Suprapubic skin (tissue), 4 donors: ENCODE results near the gene KCNAB2. TPM values are rescaled to one million over a fixed set of nuclear protein-coding genes. Genes with fewer than 3 reads are reported as not detected.

Experiments
- DNase-seq, 2 donors: peaks; one replicate each; pipeline ENCODE4 v3.0.0-alpha.2; 2019; ENCODE audit warnings: low spot score in 2 of 2
- H3K27ac ChIP-seq: fragments of 200-600 bp; sonication (generic); one replicate; pipeline ENCODE4 v1.5.1; 2019
- H3K27me3 ChIP-seq: fragments of 200-600 bp; sonication (generic); one replicate; pipeline ENCODE4 v1.5.1; 2019
- H3K36me3 ChIP-seq: fragments of 200-600 bp; sonication (generic); one replicate; pipeline ENCODE4 v1.5.1; 2019
- H3K4me1 ChIP-seq: fragments of 200-600 bp; sonication (generic); one replicate; pipeline ENCODE4 v1.5.1; 2019
- H3K4me3 ChIP-seq: fragments of 200-600 bp; sonication (generic); one replicate; pipeline ENCODE4 v1.5.1; 2019; ENCODE audit warnings: mild to moderate bottlenecking
- H3K9me3 ChIP-seq: fragments of 200-600 bp; sonication (generic); one replicate; pipeline ENCODE4 v1.5.1; 2019
- EP300 ChIP-seq: sonication (generic); formaldehyde crosslinking; IDR thresholded peaks from one replicate; pipeline ENCODE4 v1.6.1; 2017; ENCODE audit warnings: antibody characterized with exemption
- POLR2A ChIP-seq, 2 donors: fragments of 450-650 bp; IDR thresholded peaks; one replicate each; pipeline ENCODE4 v1.6.1; 2017; ENCODE audit warnings: antibody characterized with exemption in 2 of 2, mild to moderate bottlenecking in 2 of 2, moderate library complexity in 2 of 2
- POLR2AphosphoS5 ChIP-seq, 3 donors: sonication (generic); formaldehyde crosslinking; IDR thresholded peaks; one replicate each; pipeline ENCODE4 v1.6.1; 2017; ENCODE audit warnings: antibody characterized with exemption in 3 of 3
- WGBS: methylation state at CpG from one replicate; pipeline ENCODE4 v1.1.5; 2018; 5-methylcytosine and 5-hydroxymethylcytosine counted together
- total RNA-seq, 4 donors: library from RNA; depleted of rRNA; stranded (reverse); fragments of >200 nt; gene quantifications; one replicate each; pipeline ENCODE4 v1.1.0, GENCODE V29; 2016
- TF ChIP-seq, protein P1 (sequence below), 2 donors: fragments of 200-600 bp in 1 of 2; fragments of 450-650 bp in 1 of 2; sonication (generic) in 1 of 2; IDR thresholded peaks; one replicate each; pipeline ENCODE4 v1.5.1; 2016 to 2019; ENCODE audit warnings: antibody characterized with exemption in 2 of 2, mild to moderate bottlenecking in 1 of 2, moderate library complexity in 1 of 2

KCNAB2 gene
- total RNA-seq, 4 donors from 2014 or later, result 13.3 to 17.5 (median 16.2) TPM

DNA sequence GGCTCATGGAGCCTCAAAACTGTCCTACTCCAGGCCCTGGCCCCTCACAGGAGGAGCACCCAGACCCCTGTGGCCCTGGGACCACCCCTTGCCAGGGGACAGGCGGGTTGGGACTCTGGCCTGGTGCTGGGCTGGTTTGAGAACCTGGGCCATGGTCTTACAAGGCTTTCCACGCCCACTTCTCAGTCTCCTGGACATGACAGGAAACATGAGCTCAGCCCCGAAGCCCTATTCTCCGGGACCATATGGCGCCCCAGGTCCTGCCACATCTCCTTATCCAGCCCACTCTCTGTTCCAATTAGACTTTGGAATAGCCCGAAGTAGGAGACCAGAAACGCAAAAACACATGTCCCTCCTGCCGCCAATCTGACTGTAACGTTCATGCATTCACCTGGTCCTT, 47.9 kb downstream of the KCNAB2 start:
- no peaks in the 10 kb centered on the region for H3K36me3 ChIP-seq
- 87% methylated on average over 8 of the region's 9 CpGs for WGBS
- H3K9me3 ChIP-seq, result no peaks in the 10 kb centered on the region
- TF ChIP-seq POLR2A (IDR thresholded peaks at IDR 0.05), result no peak
- TF ChIP-seq, protein P1, sequence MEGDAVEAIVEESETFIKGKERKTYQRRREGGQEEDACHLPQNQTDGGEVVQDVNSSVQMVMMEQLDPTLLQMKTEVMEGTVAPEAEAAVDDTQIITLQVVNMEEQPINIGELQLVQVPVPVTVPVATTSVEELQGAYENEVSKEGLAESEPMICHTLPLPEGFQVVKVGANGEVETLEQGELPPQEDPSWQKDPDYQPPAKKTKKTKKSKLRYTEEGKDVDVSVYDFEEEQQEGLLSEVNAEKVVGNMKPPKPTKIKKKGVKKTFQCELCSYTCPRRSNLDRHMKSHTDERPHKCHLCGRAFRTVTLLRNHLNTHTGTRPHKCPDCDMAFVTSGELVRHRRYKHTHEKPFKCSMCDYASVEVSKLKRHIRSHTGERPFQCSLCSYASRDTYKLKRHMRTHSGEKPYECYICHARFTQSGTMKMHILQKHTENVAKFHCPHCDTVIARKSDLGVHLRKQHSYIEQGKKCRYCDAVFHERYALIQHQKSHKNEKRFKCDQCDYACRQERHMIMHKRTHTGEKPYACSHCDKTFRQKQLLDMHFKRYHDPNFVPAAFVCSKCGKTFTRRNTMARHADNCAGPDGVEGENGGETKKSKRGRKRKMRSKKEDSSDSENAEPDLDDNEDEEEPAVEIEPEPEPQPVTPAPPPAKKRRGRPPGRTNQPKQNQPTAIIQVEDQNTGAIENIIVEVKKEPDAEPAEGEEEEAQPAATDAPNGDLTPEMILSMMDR (IDR thresholded peaks at IDR 0.05), result no peak
- no peak for TF ChIP-seq POLR2AphosphoS5 (IDR thresholded peaks at IDR 0.05)
- no peak for TF ChIP-seq EP300
- H3K4me1 ChIP-seq, result no peaks in the 10 kb centered on the region
- no peak overlapping the region for H3K4me3 ChIP-seq
- DNase-seq, result no peak
- no peak overlapping the region for H3K27ac ChIP-seq
- no peaks in the 10 kb centered on the region for H3K27me3 ChIP-seq

DNA sequence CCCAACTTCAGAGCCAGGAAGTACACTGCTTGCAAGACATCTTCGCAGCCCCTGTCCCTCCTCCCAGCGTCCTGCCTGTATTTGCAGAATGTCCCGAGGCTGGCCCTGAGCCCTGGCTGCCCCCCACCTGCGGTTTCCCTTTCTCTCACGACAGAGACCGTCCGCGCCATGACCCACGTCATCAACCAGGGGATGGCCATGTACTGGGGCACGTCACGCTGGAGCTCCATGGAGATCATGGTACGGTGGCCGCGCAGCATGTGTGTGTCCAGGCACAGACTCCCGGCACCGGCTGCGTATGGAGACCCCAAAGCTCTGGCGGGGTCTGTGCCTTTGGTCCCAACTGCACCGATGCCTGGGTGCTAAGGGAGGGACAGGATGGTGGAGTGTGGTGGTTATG, 48.6 kb downstream of the KCNAB2 start:
- H3K4me1 ChIP-seq, result no peaks in the 10 kb centered on the region
- H3K9me3 ChIP-seq, result no peaks in the 10 kb centered on the region
- H3K27me3 ChIP-seq, result no peaks in the 10 kb centered on the region
- H3K4me3 ChIP-seq, result no peak overlapping the region
- no peak for DNase-seq
- TF ChIP-seq POLR2A (IDR thresholded peaks at IDR 0.05), result no peak
- H3K36me3 ChIP-seq, result no peaks in the 10 kb centered on the region
- H3K27ac ChIP-seq, result no peak overlapping the region
- WGBS, result 98% methylated on average over 19 of the region's 19 CpGs

DNA sequence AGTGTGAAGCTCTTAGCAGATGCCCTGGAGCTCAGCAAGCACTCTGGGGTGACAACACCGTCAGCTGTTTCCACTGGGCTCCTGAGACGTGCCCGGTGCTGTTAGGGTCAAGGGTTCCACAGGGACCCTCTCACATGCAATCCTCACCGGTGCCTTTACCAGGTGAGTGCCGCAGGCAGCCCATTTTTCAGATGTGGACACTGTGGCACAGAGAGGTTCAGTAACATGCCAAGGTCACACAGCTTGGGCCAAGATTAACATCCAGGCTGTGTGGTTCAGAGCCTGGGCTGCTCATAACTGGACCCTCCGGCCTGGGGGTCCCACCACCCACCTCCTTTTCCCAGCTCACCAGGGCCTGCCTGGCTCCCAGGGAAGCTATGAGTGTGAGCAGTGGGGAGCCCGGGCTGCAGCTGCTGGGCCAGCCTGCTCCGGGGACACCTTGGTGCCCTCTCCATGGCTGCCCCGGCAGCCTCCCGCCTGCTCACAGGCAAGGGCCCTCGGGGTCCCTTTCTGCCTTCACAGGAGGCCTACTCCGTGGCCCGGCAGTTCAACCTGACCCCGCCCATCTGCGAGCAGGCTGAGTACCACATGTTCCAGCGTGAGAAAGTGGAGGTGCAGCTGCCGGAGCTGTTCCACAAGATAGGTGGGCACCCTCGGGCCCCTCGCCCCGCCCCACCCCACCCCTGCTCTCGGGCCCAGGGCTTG, 49.3 kb downstream of the KCNAB2 start:
- Histone ChIP-seq H3K27me3 (peaks cover under 1% of the 10 kb centered on the region), H3K36me3 (no peaks in the 10 kb centered on the region), H3K27ac (no peak overlapping the region), H3K9me3 (no peaks in the 10 kb centered on the region), H3K4me1 (no peaks in the 10 kb centered on the region), H3K4me3 (no peak overlapping the region)
- no peak for TF ChIP-seq EP300
- WGBS, result 95% methylated on average over 5 of the region's 21 CpGs
- no peak for DNase-seq

DNA sequence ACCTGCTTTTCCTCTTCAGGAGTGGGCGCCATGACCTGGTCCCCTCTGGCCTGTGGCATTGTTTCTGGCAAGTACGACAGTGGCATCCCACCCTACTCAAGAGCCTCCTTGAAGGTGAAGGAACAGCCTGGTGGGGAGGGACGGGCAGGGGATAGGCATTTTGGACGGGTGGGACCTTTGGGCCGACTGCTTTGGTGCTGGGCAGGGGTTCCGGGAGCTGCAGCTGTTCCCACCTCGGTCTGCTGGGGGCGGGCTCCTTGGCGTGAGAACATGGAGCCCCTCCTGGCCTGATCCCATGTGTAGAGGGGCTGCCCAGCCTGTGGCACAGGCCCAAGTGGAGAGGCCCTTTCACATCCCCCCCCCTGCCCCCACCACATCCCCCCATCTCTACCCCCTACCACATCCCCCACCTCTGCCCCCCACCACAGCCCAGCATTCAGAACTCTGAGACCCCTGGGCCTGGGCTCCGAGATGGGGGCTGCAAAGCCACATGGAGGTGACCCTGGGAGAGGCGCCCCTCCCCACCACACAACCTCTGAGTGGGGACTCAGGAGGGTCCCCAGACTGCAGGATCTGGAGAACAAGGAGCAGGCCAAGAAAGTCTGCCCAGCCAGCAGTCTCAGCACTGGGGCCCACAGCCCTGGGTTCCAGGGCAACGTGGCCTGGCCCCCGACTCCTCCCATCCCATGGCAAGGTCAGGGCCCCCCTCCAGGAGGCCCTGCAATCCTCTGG, 50.0 kb downstream of the KCNAB2 start:
- TF ChIP-seq POLR2AphosphoS5 (IDR thresholded peaks at IDR 0.05) (no peak), POLR2A (IDR thresholded peaks at IDR 0.05) (no peak), EP300 (no peak)
- TF ChIP-seq, protein P1 (IDR thresholded peaks at IDR 0.05), result no peak
- H3K4me1 ChIP-seq, result no peaks in the 10 kb centered on the region
- peaks cover 7% of the 10 kb centered on the region for H3K27me3 ChIP-seq
- no peaks in the 10 kb centered on the region for H3K9me3 ChIP-seq
- H3K27ac ChIP-seq, result no peak overlapping the region
- DNase-seq, result no peak
- no peak overlapping the region for H3K4me3 ChIP-seq
- no CpG with 5 or more reads among the region's 13 CpGs for WGBS
- H3K36me3 ChIP-seq, result no peaks in the 10 kb centered on the region

DNA sequence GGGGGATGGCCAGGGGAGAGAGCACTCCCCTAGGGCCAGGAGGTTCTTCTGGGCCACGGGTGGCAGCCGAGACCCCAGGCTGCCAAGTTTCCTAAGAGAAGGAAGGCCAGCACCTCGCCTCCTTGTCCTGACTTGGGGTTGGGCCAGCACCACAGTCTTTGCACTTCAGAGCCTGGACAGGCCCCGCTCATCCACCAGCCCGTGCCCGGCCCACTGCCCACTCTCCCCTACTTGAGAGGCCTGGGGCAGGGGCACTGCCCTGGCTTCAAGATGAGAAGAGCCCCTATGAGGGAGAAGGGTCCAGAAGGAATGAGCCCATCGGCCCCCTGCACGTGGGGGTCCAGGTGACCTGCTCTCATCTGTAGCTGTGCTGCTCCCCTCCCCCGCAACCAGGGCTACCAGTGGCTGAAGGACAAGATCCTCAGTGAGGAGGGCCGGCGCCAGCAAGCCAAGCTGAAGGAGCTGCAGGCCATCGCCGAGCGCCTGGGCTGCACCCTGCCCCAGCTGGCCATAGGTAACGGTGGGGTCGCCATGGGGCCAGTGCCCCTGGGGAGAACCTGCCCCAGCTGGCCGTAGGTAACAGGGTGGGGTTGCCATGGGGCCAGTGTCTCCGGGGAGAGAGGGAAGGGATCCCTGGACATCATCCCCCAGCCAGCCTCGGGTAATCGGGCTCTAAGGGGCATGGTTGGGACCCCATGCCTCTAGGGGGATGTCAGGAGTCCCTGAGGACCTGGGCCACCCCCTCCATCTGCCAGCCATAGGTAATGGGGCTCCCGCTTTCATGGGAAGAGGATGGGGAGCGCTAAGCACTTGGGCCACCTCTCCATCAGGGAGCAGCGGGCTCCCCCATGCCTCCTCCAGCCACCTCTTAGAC, 50.8 kb downstream of the KCNAB2 start:
- Histone ChIP-seq H3K27me3 (peaks cover 7% of the 10 kb centered on the region), H3K27ac (no peak overlapping the region), H3K4me3 (no peak overlapping the region), H3K9me3 (no peaks in the 10 kb centered on the region), H3K36me3 (no peaks in the 10 kb centered on the region), H3K4me1 (no peaks in the 10 kb centered on the region)
- 94% methylated on average over 10 of the region's 23 CpGs for WGBS
- TF ChIP-seq, protein P1 (IDR thresholded peaks at IDR 0.05), result no peak
- TF ChIP-seq POLR2A (IDR thresholded peaks at IDR 0.05) (no peak), POLR2AphosphoS5 (IDR thresholded peaks at IDR 0.05) (no peak), EP300 (no peak)
- DNase-seq, result no peak
